Heart right ventricle (tissue), 16 donors: ENCODE results near the gene CKS2. TPM values are rescaled to one million over a fixed set of nuclear protein-coding genes. Genes with fewer than 3 reads are reported as not detected.
"Not testable (repeated sequence)": the region's sequence is repeated elsewhere in the genome, so short reads cannot be mapped to it uniquely, and the experiment has no call there.

Experiments used
- ATAC-seq, 8 donors: fragments of 200-7000 bp; cut with Tn5 transposase; one replicate each; pipeline ENCODE4 v1.9.1; 2020; ENCODE audit warnings: mild to moderate bottlenecking in 8 of 8, moderate library complexity in 8 of 8, moderate number of reproducible peaks in 1 of 8
- DNase-seq, 2 donors: peaks; one replicate each; pipeline ENCODE4 v3.0.0-alpha.2; 2020
- H3K27ac ChIP-seq, 10 donors: fragments of 200-600 bp; sonication (generic) in 2 of 10; one replicate each; pipeline versions ENCODE4 v1.5.0 to v1.8.0; 2020 to 2022; ENCODE audit warnings: mild to moderate bottlenecking in 3 of 10
- H3K27me3 ChIP-seq, 7 donors: fragments of 200-600 bp; one replicate each; pipeline ENCODE4 v1.8.0; 2021 to 2022; ENCODE audit warnings: mild to moderate bottlenecking in 2 of 7
- H3K36me3 ChIP-seq, 9 donors: fragments of 200-600 bp; sonication (generic) in 1 of 9; one replicate each; pipeline versions ENCODE4 v1.5.0 to v1.8.0; 2020 to 2022; ENCODE audit warnings: mild to moderate bottlenecking in 2 of 9
- H3K4me1 ChIP-seq, 9 donors: fragments of 200-600 bp; sonication (generic) in 1 of 9; one replicate each; pipeline versions ENCODE4 v1.5.0 to v1.8.0; 2020 to 2022; ENCODE audit warnings: mild to moderate bottlenecking in 4 of 9
- H3K4me3 ChIP-seq, 10 donors: fragments of 200-600 bp; sonication (generic) in 2 of 10; one replicate each; pipeline versions ENCODE4 v1.5.0 to v1.8.0; 2020 to 2022; ENCODE audit warnings: mild to moderate bottlenecking in 7 of 10, moderate library complexity in 2 of 10
- H3K9me3 ChIP-seq, 11 donors: fragments of 200-600 bp in 10 of 11; sonication (generic) in 2 of 11; one replicate each; pipeline versions ENCODE4 v1.5.0 to v1.8.0; 2013 to 2022; ENCODE audit warnings: mild to moderate bottlenecking in 2 of 11, control low read depth in 1 of 11, moderate library complexity in 1 of 11
- WGBS, 2 donors: extraction: QIAGEN DNeasy Blood & Tissue Kit; methylation state at CpG; one replicate each; pipeline ENCODE4 v1.1.7; 2013; ENCODE audit warnings: inconsistent platforms in 1 of 2; 5-methylcytosine and 5-hydroxymethylcytosine counted together
- intact Hi-C, 10 donors: fragments of 100-400 bp; cut with DNase I; formaldehyde crosslinking; loops; one replicate each; pipeline versions ENCODE4 v1.11.1 to v1.14.2; 2022
- polyA plus RNA-seq, 2 donors: library from polyadenylated mRNA; stranded (reverse); fragments of 200-250 nt; gene quantifications; one replicate each; pipeline ENCODE4 v1.2.3, GENCODE V29; 2013
- total RNA-seq, 10 donors: library from RNA; stranded (reverse); fragmentation: NEBNext Ultra II Directional in 3 of 10; extraction: Animal tissue kit (Norgen Biotek cat#: 25700) in 3 of 10; gene quantifications; one replicate each; pipeline versions ENCODE4 v1.2.1 to v1.2.4, GENCODE V29; 2021 to 2023
- TF ChIP-seq, protein P1 (sequence below), 9 donors: fragments of 200-600 bp; sonication (generic) in 2 of 9; IDR thresholded peaks; one replicate each; pipeline versions ENCODE4 v1.5.0 to v1.8.0; 2021 to 2022; ENCODE audit warnings: antibody characterized with exemption in 9 of 9, mild to moderate bottlenecking in 5 of 9, moderate library complexity in 1 of 9
- donor health status: Arrhythmogenic right ventricular cardiomyopathy.
- donor health status: ischemic (EF 13 %, LVEDD 7.1; RV severe dilation, severe dysfunction).
- donor health status: healthy with polysubstance abuse.
- donor health status: DM: no; HTN: yes; CAD: no.
- donor health status: DM: no; HTN: no; CAD: no.
- donor health status: ischemic (EF 25% LVEDD 6.9; RV normal size, moderate dysfunction).
- donor health status: ischemic (EF 25% LVEDD 5.7; RV mildly dilated, moderate dysfunction).
- donor health status: healthy.
- donor health status: DM: yes; HTN: yes; CAD: no.
- donor health status: Ischemic cardiomyopathy.
- donor health status: ischemic (EF 35%, LVEDD 5.7; RV mildly dilated, moderate dysfunction).
- donor health status: nonischemic (EF 11% LVEDD 7.7; RV severe dilation, severe dysfunction).
- donor health status: DM: yes; HTN: yes; CAD: no.
- donor health status: PGD.
- donor health status: ischemic (EF 29% LVEDD 5.4; RV normal size, mild dysfunction).
- donor health status: nonischemic (EF 23%, LVEDD 6.1; RV moderate dilation, normal function).

CKS2 gene
- total and polyA plus RNA-seq, 12 donors, result 1.5 to 24.3 (median 7.5) TPM

DNA sequence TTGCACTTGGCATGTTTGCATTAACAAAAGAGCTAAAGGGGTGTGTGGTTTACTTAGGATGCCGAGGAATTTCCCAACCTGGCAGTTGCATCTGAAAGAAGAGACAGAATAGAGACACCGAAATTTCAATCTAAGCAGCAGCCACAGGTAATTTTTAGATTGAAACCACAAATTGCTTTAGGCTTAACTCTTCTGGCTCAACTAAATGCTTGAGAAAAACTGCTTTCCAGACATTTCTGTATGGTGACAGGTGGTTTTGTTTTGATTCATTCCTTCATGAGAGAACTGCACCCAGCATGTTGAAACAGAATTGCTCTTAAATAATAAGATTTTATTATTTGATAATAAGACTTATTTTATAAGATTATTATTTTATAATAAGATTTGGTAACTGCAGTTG lies 28.8 kb downstream of the CKS2 start:
- Histone ChIP-seq H3K4me1 (no peaks in the 10 kb centered on the region), H3K27me3 (no peaks in the 10 kb centered on the region), H3K4me3 (no peak overlapping the region), H3K9me3 (no peaks in the 10 kb centered on the region), H3K36me3 (peaks cover 0 to 100% (median 64%) of the 10 kb centered on the region in 9 donors), H3K27ac (no peak overlapping the region)
- WGBS, 2 donors, result 98% methylated on average over 2 of the region's 2 CpGs
- TF ChIP-seq, protein P1, sequence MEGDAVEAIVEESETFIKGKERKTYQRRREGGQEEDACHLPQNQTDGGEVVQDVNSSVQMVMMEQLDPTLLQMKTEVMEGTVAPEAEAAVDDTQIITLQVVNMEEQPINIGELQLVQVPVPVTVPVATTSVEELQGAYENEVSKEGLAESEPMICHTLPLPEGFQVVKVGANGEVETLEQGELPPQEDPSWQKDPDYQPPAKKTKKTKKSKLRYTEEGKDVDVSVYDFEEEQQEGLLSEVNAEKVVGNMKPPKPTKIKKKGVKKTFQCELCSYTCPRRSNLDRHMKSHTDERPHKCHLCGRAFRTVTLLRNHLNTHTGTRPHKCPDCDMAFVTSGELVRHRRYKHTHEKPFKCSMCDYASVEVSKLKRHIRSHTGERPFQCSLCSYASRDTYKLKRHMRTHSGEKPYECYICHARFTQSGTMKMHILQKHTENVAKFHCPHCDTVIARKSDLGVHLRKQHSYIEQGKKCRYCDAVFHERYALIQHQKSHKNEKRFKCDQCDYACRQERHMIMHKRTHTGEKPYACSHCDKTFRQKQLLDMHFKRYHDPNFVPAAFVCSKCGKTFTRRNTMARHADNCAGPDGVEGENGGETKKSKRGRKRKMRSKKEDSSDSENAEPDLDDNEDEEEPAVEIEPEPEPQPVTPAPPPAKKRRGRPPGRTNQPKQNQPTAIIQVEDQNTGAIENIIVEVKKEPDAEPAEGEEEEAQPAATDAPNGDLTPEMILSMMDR (IDR thresholded peaks at IDR 0.05), result no peak
- DNase-seq (no peak), ATAC-seq (no peak)
- intact Hi-C loops, result no loop called here

DNA sequence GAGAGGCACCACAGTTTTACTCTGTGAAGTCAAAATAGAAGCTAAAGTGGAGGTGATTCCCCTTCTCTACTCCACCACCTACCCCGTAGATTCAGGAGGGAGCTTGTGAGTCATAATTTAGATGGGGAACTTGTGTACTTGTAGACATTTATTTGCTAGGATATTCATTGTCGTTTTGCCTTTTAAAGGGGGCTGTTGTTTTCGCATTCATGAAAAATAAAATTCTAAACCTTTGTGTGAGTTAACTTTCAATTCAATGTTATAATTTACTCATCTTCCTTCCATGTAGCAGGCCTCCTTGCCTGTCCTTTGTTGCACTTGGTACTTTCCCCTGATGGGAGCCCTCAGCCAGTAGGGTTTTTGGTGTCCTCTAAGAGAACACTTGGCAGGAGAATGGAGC lies 29.3 kb downstream of the CKS2 start:
- Histone ChIP-seq H3K27me3 (no peaks in the 10 kb centered on the region), H3K27ac (no peak overlapping the region), H3K9me3 (no peaks in the 10 kb centered on the region), H3K4me1 (no peaks in the 10 kb centered on the region), H3K36me3 (peaks cover 0 to 100% (median 63%) of the 10 kb centered on the region in 9 donors), H3K4me3 (no peak overlapping the region)
- TF ChIP-seq, protein P1 (IDR thresholded peaks at IDR 0.05), result no peak
- ATAC-seq (no peak), DNase-seq (no peak)
- WGBS, 2 donors, result 97% methylated on average over 3 of the region's 3 CpGs
- intact Hi-C loops, result no loop called here

DNA sequence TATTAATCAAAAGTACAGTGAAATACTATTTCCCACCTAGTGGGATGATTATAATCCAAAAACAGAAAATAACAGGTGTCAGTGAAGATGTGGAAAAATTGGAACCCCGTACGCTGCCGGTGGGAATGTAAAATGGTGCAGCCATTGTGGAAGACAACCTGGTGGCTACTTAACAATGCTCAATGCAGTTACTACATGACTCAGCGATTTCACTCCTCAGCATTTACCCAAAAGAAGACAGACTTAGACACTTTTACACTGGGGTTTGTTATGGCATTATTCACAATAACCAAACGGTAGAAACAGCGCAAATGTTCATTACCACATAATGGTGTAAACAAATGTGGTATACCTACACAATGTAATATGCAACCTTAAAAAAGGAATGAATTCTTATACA lies 31.2 kb downstream of the CKS2 start:
- Histone ChIP-seq H3K27me3 (no peaks in the 10 kb centered on the region), H3K27ac (no peak overlapping the region), H3K9me3 (no peaks in the 10 kb centered on the region), H3K4me3 (no peak overlapping the region), H3K4me1 (no peaks in the 10 kb centered on the region), H3K36me3 (peaks cover 0 to 100% (median 74%) of the 10 kb centered on the region in 9 donors)
- intact Hi-C loops, result no loop called here
- ATAC-seq, result no peak
- DNase-seq, result no peak
- 96 to 100% methylated on average over 6 of the region's 6 CpGs for WGBS, 2 donors
- TF ChIP-seq, protein P1 (IDR thresholded peaks at IDR 0.05), result no peak

DNA sequence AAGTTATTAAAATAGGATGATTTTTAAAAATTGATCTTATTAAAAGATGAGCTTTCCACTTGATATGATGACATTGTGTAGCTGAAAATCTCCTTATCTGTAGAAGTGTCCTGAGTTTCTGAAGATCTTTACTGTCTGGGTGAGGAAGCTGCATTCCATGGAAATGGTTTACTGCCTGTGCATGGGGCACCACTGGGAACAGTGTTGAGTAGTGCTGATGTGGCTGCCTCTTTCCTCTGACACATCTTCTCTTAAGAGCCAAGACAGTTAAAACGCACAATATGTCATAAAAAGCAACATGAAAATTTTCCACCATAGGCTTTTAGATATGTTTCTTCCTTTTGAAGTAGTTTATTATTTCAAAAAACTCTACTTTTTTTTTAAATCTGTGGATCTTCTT lies 32.0 kb downstream of the CKS2 start:
- H3K27me3 ChIP-seq, result no peaks in the 10 kb centered on the region
- H3K9me3 ChIP-seq, result no peaks in the 10 kb centered on the region
- WGBS, 2 donors, result 97 to 100% methylated on average over 1 of the region's 1 CpG
- TF ChIP-seq, protein P1 (IDR thresholded peaks at IDR 0.05), result no peak
- H3K4me3 ChIP-seq, result no peak overlapping the region
- H3K4me1 ChIP-seq, result no peaks in the 10 kb centered on the region
- no peak overlapping the region for H3K27ac ChIP-seq
- no peak for ATAC-seq
- intact Hi-C loops, result no loop called here
- H3K36me3 ChIP-seq, result peaks cover 0 to 100% (median 79%) of the 10 kb centered on the region in 9 donors
- DNase-seq, result no peak

DNA sequence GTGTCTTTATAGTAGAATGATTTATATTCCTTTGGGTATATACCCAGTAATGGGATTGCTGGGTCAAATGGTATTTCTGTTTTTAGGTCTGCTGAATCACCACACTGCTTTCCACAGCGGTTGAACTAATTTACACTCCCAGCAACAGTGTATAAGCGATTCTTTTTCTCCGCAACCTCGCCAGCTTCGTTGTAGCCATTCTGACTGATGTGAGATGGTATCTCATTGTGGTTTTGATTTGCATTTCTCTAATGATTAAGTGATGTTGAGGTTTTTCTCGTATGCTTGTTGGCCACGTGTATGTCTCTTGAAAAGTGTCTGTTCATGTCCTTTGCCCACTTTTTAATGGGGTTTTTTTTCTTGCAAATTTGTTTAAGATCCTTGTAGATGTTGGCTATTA lies 32.8 kb downstream of the CKS2 start:
- H3K4me1 ChIP-seq, H3K9me3 ChIP-seq, H3K4me3 ChIP-seq, H3K27ac ChIP-seq, H3K27me3 ChIP-seq, intact Hi-C loops, ATAC-seq, DNase-seq: not testable (repeated sequence)
- WGBS, 2 donors, result 96 to 98% methylated on average over 7 of the region's 7 CpGs
- peaks cover 0 to 100% (median 79%) of the 10 kb centered on the region in 9 donors for H3K36me3 ChIP-seq
